Measurements from ENCODE around the gene ARPIN.
"Not testable (repeated sequence)": the region's sequence is repeated elsewhere in the genome, so short reads cannot be mapped to it uniquely, and the experiment has no call there.

ARPIN gene

DNA sequence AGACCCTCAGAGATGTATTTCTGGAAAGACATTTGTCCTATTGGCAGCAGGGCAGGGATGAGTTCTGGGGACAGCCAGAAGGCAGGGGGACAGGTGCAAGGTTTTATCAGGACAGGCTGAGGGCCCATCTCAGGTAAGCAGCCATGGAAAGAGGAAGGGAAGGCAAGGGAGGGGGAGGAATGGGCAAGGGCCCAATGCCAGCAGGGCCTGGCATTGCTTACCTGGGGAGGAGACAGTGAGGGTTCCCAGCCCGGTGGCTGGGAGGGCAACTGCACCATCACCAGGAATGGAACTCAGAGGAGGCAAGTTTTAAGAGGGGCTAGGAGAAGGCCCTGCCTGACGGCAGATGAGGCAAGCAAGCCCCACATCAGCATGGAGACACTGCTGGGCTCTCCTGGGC is 3.1 kb downstream of the ARPIN start:
- DNase-seq: no peak

DNA sequence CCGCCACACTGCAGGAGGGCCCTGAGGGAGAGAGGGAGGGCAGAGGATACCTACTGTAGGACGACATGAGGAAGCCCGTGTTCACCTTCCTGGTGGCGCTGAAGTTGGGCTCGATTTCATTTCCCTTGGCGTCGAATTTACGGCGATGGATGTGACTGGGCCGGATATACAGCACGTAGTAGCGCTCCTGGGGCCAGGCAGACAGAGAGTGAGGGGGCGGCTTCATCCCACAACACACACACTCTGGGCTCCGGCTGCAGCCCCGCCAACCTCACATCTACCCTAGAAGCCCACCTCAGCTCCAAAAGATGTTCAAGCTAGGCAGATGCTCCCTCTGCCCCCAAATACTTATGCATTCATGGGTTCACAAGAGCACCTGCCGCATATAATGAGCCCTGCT is 4.5 kb downstream of the ARPIN start:
- DNase-seq: no peak

DNA sequence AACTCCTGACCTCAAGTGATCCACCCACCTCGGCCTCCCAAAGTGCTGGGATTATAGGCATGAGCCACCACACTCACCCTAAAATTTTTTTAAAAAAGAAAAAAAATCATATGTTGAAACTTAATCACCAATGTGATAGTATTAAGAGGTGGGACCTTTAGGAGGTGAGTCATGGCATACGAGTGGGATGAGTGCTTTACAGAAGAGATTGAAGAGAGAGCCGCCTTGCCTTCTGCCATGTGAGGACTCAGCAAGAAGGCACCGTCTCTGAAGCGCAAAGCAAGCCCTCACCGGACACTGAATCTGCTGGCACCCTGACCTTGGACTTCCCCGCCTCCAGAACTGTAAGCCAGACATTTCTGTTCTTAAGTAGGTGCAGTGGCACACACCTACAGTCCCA is 5.5 kb downstream of the ARPIN start:
- no peak for DNase-seq

DNA sequence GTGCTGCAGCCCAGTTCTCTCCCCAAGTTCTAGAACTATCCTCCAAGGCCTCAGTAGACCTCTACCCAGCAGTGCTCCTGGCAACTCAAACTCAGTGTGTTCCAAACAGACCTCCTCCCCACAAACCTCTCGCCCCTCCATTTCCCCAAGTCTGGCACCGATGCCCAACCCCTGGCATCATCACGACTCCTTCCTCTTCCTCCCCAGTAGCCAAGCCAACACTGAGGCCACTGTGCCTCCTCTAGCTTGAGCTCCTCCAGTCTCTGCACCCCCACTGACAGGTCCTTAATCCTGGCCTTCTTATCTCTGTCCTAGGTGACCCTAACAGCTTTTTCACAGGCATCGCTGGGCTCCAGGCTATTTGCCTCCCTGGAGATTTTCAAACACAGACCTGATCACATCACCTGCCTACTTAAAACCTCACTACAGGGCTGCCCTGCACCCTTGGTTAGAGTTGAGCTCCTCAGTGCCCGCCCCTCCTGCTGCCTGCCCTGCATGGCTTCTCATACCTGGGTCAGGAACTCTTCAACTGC is 6.8 kb downstream of the ARPIN start:
- no peak for DNase-seq

- no peak for DNase-seq
Observed at GRCh38 chr15:89904519-89904918, 8.2 kb downstream of the ARPIN start.

DNA sequence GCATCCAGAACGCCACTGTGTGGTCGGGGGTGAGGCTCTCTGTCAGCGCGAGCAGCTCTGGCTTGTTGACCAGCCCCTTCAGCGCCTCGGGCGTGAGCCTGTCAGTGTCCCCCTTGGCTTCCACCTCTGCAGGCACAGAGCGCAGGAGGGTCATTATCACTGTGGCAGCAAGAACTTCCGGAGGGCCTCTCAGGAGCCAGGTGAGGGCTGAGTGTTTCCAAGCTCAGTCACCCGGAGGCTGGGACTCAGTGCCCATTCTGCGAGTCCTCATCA is 9.0 kb downstream of the ARPIN start:
- no peak for DNase-seq

DNA sequence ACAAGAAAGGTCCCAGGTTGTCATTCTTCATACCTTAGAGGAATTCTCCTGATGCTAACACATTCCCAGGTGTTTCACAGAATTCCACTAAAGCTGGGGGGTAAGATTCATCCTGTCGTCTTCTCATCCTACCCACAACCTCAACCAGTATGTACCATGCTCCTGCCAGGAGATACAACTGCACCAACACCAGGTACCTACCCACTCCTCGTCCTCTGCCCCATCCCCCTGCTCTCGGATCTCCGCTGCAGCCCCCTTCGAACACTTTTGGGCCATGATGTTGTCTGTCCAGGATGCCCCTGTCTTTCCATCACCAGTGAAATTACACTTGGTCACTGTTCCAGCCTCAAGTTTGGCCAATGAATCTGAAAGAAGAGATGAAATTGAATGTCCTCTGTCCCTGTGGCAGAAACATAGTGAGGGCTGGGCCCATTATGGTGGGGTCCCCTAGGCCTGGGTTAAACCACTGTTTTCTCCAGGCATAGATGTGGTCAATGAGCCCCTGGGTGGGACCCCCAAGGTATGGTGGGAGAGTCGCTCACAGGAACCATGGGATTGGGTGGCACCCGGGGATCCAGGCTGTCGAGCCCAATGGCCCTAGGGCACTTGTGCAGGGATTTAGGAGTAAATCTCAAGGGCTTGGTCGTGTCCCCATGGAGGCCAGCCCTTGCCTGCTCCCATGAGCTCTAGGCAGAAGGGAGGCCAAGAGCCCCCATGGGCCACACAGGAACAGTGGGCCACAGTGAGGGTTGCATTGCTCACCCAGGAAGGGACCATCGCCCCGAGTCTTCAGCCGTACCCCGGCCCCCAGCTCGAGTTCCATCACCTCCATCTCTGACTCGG is 9.5 kb downstream of the ARPIN start:
- no peak for DNase-seq

GRCh38 chr15:89900849-89901248 is 11.9 kb downstream of the ARPIN start:
- no peak for DNase-seq

DNA sequence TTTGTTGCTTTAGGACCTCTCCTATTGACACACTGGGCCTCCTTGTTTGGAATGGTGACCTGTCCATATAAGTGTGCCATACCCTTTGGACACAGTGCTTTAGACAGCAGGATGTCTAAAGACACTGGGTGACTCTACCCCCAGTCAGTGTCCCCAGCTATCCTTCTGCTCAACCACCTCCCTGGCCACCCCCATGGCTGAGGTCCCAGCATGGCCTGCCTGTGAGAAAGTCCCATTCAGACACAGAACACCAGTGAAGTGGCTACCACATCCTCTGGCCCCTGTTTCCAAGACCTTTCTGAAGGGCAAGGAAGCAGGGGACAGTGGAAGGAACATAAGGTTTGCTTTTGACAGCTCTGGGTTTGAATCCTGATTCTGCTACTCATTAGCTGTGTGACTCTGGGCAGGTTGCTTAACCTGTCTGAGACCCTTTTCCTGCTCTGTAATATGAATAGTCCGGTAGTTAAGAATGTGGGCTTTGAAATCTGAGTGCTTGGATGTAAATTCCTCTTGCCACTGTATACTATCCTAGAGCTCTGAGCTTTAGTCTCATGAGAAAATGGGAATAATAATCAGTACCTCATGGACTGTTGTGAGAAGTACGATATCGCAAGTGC is 12.7 kb downstream of the ARPIN start:
- DNase-seq: no peak

- no peak for DNase-seq
Observed at GRCh38 chr15:89899295-89899945, 13.3 kb downstream of the ARPIN start.

- no peak for DNase-seq
Observed at GRCh38 chr15:89898614-89899294, 14.0 kb downstream of the ARPIN start.

DNA sequence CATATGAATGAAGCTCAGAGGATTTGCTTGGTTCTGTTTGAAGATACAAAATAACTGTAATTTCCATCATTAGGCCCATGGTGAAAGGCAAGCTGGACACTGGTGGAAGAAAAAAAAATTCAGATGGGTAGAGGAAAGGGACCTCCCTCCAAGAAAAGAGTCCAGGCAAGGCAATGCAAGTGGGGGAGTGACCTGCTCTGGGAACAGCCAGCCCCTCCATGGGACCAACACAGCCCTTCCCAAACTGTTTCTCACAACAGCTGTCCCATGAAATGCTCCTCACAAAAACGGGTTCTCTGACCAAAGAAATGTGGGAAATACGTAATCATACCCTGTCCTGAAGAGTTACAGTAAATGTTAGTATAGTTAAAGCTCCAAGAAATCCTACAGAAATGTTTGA is 14.6 kb downstream of the ARPIN start:
- DNase-seq: no peak

GRCh38 chr15:89893696-89894447 is 18.9 kb downstream of the ARPIN start, which contains the start of gene AP3S2:
AP3S2 (minus strand) TSS chr15:89893994; CDS start chr15:89893949, 45 bp downstream.
- DNase-seq: peak; percentile 70 to 84

- no peak for DNase-seq
Observed at GRCh38 chr15:89893027-89893426, 19.7 kb downstream of the ARPIN start.

DNA sequence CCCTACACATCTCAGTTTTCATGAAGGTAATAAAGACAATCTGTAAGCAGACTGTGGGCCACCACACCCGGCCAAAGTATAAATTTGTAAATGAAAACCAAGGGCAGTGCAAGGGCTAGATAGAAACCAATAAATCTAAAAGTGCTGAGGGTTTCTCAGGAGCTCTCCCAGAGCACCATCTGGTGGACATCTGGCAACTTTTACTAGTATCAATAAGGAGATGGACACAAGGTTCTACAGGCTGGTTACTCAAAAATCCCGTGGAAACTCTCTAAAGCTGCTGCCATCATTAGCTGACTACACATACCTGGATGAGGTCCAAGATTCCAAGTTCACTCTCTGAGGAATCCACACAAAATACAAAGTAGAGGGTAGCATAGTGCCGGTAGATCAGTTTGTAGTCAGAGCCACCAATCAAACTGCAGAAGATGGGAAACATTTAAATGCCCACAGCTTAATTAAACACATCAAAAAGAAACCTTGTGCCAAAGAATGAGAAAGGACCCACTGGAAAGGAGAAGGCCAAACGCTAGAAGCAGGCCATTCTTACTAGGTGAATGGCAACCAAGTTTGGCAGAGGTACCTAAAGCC is 24.4 kb downstream of the ARPIN start:
- DNase-seq: no peak

- DNase-seq: no peak
Observed at GRCh38 chr15:89885611-89886010, 27.1 kb downstream of the ARPIN start.

DNA sequence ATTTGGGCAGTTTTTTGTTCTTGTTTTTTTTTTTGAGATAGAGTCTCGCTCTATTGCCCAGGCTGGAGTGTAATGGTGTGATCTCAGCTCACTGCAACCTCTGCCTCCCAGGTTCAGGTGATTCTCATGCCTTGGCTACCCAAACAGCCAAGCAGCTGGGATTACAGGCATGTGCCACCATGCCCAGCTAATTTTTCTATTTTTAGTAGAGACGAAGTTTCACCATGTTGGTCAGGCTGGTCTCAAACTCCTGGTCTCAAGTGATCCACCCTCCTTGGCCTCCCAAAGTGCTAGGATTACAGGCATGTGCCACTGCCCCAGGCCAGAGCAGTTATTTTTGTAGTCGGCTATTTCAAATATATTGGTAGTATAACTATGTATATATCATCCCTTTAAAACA is 27.6 kb downstream of the ARPIN start:
- DNase-seq: not testable (repeated sequence)

DNA sequence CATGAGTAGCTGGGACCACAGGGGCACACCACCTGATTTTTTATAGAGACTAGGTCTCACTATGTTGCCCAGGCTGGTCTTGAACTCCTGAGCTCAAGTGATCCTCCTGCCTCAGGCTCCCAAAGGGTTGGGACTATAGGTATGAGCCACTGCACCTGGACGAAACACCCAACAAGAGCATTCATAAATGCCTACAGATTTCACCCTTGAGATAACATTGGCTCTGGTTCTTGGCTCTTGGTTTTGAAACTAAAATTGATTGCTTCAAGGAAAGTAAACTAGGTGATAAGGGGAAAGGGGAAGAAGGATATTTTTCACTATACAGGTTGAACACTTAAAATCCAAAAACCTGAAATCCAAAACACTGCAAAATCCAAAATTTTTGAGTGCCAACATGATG is 29.2 kb downstream of the ARPIN start:
- no peak for DNase-seq

DNA sequence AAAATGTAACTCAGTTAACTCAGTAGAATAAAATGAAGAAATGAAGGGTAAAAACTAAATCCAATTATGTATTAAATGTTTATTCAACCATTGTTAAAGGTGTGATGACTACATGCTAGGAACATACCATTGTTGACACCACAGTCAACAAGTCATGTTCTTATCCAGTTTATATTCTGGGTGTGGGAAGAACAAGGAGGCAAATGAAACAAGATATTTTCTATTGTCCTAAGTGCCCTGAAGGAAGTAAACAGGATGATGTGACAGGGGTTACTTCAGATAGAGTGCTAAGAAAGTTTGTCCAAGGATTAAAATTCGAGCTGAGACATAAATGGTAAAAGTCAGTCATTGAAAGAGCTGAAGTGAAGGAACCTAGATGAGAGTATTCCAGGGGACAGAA is 32.0 kb downstream of the ARPIN start:
- DNase-seq: no peak

DNA sequence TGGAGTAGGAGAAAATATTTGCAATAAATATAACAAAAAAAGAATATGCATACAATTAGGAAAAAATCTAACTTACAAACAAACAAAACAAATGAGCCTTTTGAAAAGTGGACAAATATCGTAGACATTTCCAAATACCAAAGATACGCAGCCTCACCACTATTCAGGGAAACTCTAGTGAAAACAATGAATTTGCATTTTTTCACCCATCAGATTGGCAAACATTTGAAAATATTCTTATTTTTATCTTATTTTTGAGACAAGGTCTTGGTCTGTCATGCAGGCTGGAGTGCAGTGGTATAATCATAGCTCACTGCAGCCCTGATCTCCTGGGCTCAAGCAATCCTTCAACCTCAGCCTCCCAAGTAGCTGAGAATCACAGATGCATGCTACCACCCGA is 34.4 kb downstream of the ARPIN start:
- DNase-seq: no peak

DNA sequence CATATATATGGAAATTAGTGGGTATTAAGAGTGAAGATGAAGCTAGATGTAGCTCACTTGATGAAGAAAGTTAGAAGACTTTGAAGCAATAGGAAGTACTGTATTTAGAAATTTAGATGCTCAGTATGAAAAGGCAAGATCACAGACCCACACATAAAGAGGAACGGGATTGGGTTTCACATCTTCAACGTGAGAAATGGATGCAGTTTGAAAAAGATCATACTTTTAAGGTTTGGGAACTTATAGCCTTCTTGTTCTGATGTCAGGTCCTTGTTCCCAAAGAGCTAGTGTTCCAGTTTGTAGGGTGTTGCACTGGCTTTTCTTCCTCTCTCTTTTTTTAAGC is 35.7 kb downstream of the ARPIN start:
- no peak for DNase-seq

GRCh38 chr15:89876396-89877082 is 36.2 kb downstream of the ARPIN start:
- DNase-seq: no peak

Data from cerebellar nuclear complex (tissue), 1 donor.